GM18526 (cell line): Measurements from ENCODE around the gene ATM.

Source experiments
- POLR2A ChIP-seq: IDR thresholded peaks from 3 replicates; pipeline ENCODE4 v1.6.1; 2011; ENCODE audit not compliant: insufficient read length; ENCODE audit errors: extremely low read depth

ATM gene

DNA sequence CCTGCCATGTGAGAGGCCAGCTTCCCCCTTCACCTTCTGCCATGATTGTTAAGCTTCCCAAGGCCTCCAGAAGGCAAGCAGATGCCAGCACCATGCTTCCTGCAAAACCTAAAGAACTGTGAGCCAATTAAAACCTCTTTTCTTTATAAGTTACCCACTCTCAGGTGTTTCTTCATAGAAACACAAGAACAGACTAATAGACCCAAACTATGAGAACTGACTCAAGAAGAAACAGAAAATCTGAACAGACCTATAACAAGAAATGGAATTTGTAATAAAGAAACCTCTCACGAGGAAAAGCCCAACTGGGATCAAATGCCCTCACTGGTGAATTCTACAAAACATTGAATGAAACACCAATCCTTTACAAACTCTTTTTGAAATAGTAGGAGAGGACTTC lies 12.4 kb upstream of the ATM start:
- TF ChIP-seq POLR2A, result no peak

GRCh38 chr11:108213784-108214183 lies 9.1 kb upstream of the ATM start:
- TF ChIP-seq POLR2A, result no peak

- TF ChIP-seq POLR2A, result no peak
These were observed 5.9 kb upstream of the ATM start for GRCh38 chr11:108216988-108217387.

DNA sequence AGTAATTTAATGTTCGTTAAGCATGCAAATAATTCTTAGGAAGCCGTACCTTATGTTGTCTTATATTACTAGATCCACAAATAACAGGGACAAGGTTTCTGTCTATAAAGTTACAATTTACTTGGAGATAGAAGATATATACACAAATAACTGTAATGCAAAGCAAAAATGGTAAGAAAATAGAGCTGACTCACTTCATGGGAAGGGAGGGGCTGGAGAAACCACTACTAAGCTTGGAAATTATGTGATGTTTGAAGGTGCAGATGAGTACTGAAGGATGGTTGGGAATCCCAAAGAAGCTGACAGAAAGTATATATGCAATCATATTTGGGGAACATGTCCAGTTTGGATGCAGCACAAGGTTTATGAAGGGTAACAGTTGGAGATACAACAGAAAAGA lies 4.4 kb upstream of the ATM start:
- no peak for TF ChIP-seq POLR2A

GRCh38 chr11:108218912-108219783 lies 3.7 kb upstream of the ATM start:
- TF ChIP-seq POLR2A, result no peak

GRCh38 chr11:108220721-108221336 lies 2.0 kb upstream of the ATM start:
- no peak for TF ChIP-seq POLR2A

- TF ChIP-seq POLR2A, result no peak
These were observed 1.5 kb upstream of the ATM start for GRCh38 chr11:108221371-108221770.

GRCh38 chr11:108221911-108222573 lies 825 bp upstream of the ATM start:
- TF ChIP-seq POLR2A, result no peak

- TF ChIP-seq POLR2A, result no peak
These were observed 682 bp downstream of the ATM start for GRCh38 chr11:108223348-108224149.

DNA sequence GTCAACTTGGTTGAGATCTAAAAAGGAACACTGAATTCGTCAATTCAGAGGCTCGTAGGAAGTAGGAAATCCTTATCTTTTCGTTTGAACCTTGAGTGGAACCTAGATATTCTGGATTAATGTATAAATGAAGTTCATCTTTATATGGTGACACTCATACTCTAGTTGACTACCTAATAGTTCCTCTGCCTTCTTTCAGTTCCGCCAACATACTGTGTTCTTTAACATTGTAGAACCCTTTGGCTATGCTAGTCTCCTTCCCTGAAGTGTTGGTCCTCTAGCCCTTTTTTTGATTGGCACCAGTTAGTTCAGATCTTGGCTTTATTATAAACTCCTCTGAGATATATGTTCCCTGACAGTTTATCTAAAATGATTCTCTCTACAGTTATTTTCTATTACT lies 1.5 kb downstream of the ATM start:
- TF ChIP-seq POLR2A, result no peak

- no peak for TF ChIP-seq POLR2A
These were observed 2.3 kb downstream of the ATM start for GRCh38 chr11:108224911-108225786.

DNA sequence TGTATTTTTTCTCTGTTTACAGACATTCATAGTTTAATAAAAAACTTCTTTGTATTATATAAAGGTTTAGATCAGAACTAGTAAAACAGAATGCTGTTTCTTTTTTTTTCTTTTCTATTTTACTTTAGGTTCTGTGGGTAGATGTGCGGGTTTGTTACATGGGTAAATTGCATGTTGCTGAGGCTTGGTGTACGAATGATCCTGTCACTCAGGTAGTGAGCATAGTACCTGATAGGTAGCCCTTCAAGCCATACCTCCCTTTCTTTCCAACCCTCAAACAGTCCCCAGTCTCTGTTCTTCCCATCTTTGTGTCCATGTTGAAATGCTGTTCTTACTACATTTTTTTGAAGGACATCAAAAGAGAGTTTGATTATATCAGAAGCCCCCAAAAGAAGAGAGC lies 3.2 kb downstream of the ATM start:
- no peak for TF ChIP-seq POLR2A

GRCh38 chr11:108228251-108228650 lies 5.4 kb downstream of the ATM start:
- TF ChIP-seq POLR2A, result no peak

GRCh38 chr11:108233277-108233945 lies 10.5 kb downstream of the ATM start:
- TF ChIP-seq POLR2A, result no peak
